Neuronal stem cell (in vitro differentiated cells): Measurements from ENCODE around the gene ADORA2A.

Source experiments
- DNase-seq: peaks from one replicate; pipeline ENCODE4 v3.0.0-alpha.2; 2013; ENCODE audit warnings: low spot score
- H2AFZ ChIP-seq: one replicate; pipeline ENCODE4 v1.6.1; 2013; ENCODE audit warnings: mild to moderate bottlenecking, low read length, inconsistent platforms
- H2AK5ac ChIP-seq: 2 replicates; pipeline ENCODE4 v1.6.1; 2013; ENCODE audit warnings: low read depth, mild to moderate bottlenecking, inconsistent platforms, low read length, moderate library complexity, mixed read lengths
- H2BK120ac ChIP-seq: 2 replicates; pipeline ENCODE4 v1.6.1; 2013; ENCODE audit warnings: low read depth, mild to moderate bottlenecking, inconsistent platforms, low read length, moderate library complexity, mixed read lengths
- H2BK12ac ChIP-seq: one replicate; pipeline ENCODE4 v1.6.1; 2013; ENCODE audit warnings: low read length, inconsistent platforms
- H2BK15ac ChIP-seq: 2 replicates; pipeline ENCODE4 v1.6.1; 2013; ENCODE audit warnings: mild to moderate bottlenecking, low read length, inconsistent platforms, mixed read lengths
- H2BK5ac ChIP-seq: one replicate; pipeline ENCODE4 v1.6.1; 2013; ENCODE audit warnings: inconsistent platforms, mild to moderate bottlenecking, low read length, moderate library complexity
- H3K14ac ChIP-seq: one replicate; pipeline ENCODE4 v1.6.1; 2013; ENCODE audit warnings: low read length, inconsistent platforms
- H3K18ac ChIP-seq: 2 replicates; pipeline ENCODE4 v1.6.1; 2013; ENCODE audit warnings: low read length, inconsistent platforms
- H3K23ac ChIP-seq: 2 replicates; pipeline ENCODE4 v1.6.1; 2013; ENCODE audit warnings: low read depth, mild to moderate bottlenecking, mixed read lengths, low read length, inconsistent platforms; ENCODE audit not compliant: poor library complexity
- H3K27ac ChIP-seq: replicated peaks from 3 replicates; pipeline ENCODE4 v1.5.1; 2013; ENCODE audit warnings: low read length, inconsistent platforms
- H3K27me3 ChIP-seq, 3 experiments: 2 replicates each; pipeline ENCODE4 v1.6.1; 2013; ENCODE audit warnings: low read length in 3 of 3, mild to moderate bottlenecking in 2 of 3, inconsistent platforms in 1 of 3, low read depth in 1 of 3, mixed read lengths in 1 of 3, moderate library complexity in 1 of 3; ENCODE audit not compliant: control insufficient read depth in 3 of 3, insufficient read depth in 3 of 3
- H3K36me3 ChIP-seq, 2 donors: replicated peaks in 1 of 2; 2 replicates each; pipeline ENCODE4 v1.6.1; 2013; ENCODE audit warnings: low read length in 2 of 2; ENCODE audit not compliant: control insufficient read depth in 2 of 2, insufficient read depth in 2 of 2
- H3K4ac ChIP-seq: 2 replicates; pipeline ENCODE4 v1.6.1; 2013; ENCODE audit warnings: inconsistent platforms, mild to moderate bottlenecking, low read length, moderate library complexity
- H3K4me1 ChIP-seq, 2 donors: 1 replicate in 1 of 2; 2 replicates in 1 of 2; pipeline ENCODE4 v1.6.1; 2013; ENCODE audit warnings: low read length in 2 of 2, low read depth in 1 of 2; ENCODE audit not compliant: control insufficient read depth in 2 of 2, insufficient read depth in 1 of 2
- H3K4me2 ChIP-seq: one replicate; pipeline ENCODE4 v1.6.1; 2013; ENCODE audit warnings: mild to moderate bottlenecking, low read length, inconsistent platforms; ENCODE audit not compliant: insufficient read depth, poor library complexity, severe bottlenecking
- H3K4me3 ChIP-seq, 2 donors: 2 replicates each; pipeline ENCODE4 v1.5.1; 2013; ENCODE audit warnings: low read length in 2 of 2, mild to moderate bottlenecking in 2 of 2, inconsistent platforms in 1 of 2, moderate library complexity in 1 of 2
- H3K79me1 ChIP-seq: one replicate; pipeline ENCODE4 v1.6.1; 2013; ENCODE audit warnings: low read depth, mild to moderate bottlenecking, inconsistent platforms, low read length, moderate library complexity
- H3K9ac ChIP-seq: one replicate; pipeline ENCODE4 v1.6.1; 2013; ENCODE audit warnings: mild to moderate bottlenecking, low read depth, low read length, inconsistent platforms; ENCODE audit not compliant: poor library complexity
- H3K9me3 ChIP-seq, 2 donors: replicated peaks in 1 of 2; 2 replicates each; pipeline versions ENCODE3 to v1.6.1; 2013; ENCODE audit warnings: low read length in 2 of 2, mild to moderate bottlenecking in 2 of 2, inconsistent platforms in 1 of 2, low read depth in 1 of 2, mixed read lengths in 1 of 2, moderate library complexity in 1 of 2; ENCODE audit not compliant: control insufficient read depth in 2 of 2, insufficient read depth in 1 of 2
- H4K8ac ChIP-seq: one replicate; pipeline ENCODE4 v1.6.1; 2013; ENCODE audit warnings: low read depth, mild to moderate bottlenecking, inconsistent platforms, low read length, moderate library complexity
- H4K91ac ChIP-seq: one replicate; pipeline ENCODE4 v1.6.1; 2013; ENCODE audit warnings: low read length, low read depth, mild to moderate bottlenecking, inconsistent platforms; ENCODE audit not compliant: poor library complexity
- WGBS, 2 donors: extraction: QIAGEN DNeasy Blood & Tissue Kit; methylation state at CpG; one replicate each; pipeline ENCODE4 v1.1.7; 2013; ENCODE audit warnings: missing lambda C conversion rate in 2 of 2, mixed read lengths in 1 of 2; ENCODE audit not compliant: insufficient read length in 2 of 2, insufficient replicate concordance in 1 of 2; ENCODE audit errors: extremely low coverage in 2 of 2; 5-methylcytosine and 5-hydroxymethylcytosine counted together

The ADORA2A gene

GRCh38 chr22:24433001-24433827 lies 5.8 kb downstream of the ADORA2A start:
- H3K23ac ChIP-seq: peak overlapping the region; percentile 44
- no peak overlapping the region for H2BK120ac ChIP-seq
- H4K91ac ChIP-seq: no peak overlapping the region
- no peaks in the 10 kb centered on the region for H3K36me3 ChIP-seq
- H2BK12ac ChIP-seq: peak overlapping the region; percentile 52
- no CpG with 5 or more reads among the region's 34 CpGs for WGBS, 2 donors
- no peaks in the 10 kb centered on the region for H3K27me3 ChIP-seq
- peak overlapping the region; percentile 56 for H3K18ac ChIP-seq
- H3K14ac ChIP-seq: peak overlapping the region; percentile 39
- H3K9ac ChIP-seq: no peak overlapping the region
- H3K79me1 ChIP-seq: peaks cover 5% of the 10 kb centered on the region
- peak overlapping the region; percentile 10 for H3K4ac ChIP-seq
- no peak overlapping the region for H2AFZ ChIP-seq
- no peak overlapping the region for H4K8ac ChIP-seq
- H2AK5ac ChIP-seq: peak overlapping the region; percentile 93
- H2BK5ac ChIP-seq: no peak overlapping the region
- no peak overlapping the region for H2BK15ac ChIP-seq
- DNase-seq: no peak
- H3K9me3 ChIP-seq: no peaks in the 10 kb centered on the region
- peak overlapping the region in 1 of 2 donors; percentile 3 for H3K4me3 ChIP-seq
- H3K27ac ChIP-seq: no peak overlapping the region
- no peak overlapping the region for H3K4me2 ChIP-seq
- H3K4me1 ChIP-seq: peaks cover 6 to 19% of the 10 kb centered on the region in 2 donors

GRCh38 chr22:24433828-24434470 lies 6.5 kb downstream of the ADORA2A start:
- Histone ChIP-seq H3K4ac (peak overlapping the region; percentile 10), H3K4me3 (no peak overlapping the region), H2BK5ac (no peak overlapping the region), H3K9me3 (no peaks in the 10 kb centered on the region), H2AFZ (peak overlapping the region; percentile 4), H3K27me3 (no peaks in the 10 kb centered on the region), H2AK5ac (peak overlapping the region; percentile 93), H3K79me1 (peaks cover 5% of the 10 kb centered on the region), H3K4me2 (no peak overlapping the region), H3K18ac (peak overlapping the region; percentile 56), H3K23ac (peak overlapping the region; percentile 44), H3K14ac (no peak overlapping the region), H3K4me1 (peaks cover 6 to 15% of the 10 kb centered on the region in 2 donors), H3K9ac (no peak overlapping the region), H3K27ac (no peak overlapping the region), H4K8ac (no peak overlapping the region), H4K91ac (no peak overlapping the region), H3K36me3 (no peaks in the 10 kb centered on the region), H2BK15ac (no peak overlapping the region), H2BK12ac (peak overlapping the region; percentile 52), H2BK120ac (no peak overlapping the region)
- no peak for DNase-seq
- WGBS, 2 donors: no CpG with 5 or more reads among the region's 12 CpGs

- no peaks in the 10 kb centered on the region for H3K27me3 ChIP-seq
- H3K4me1 ChIP-seq: peaks cover under 1 to 9% of the 10 kb centered on the region in 2 donors
- no peak overlapping the region for H3K4me2 ChIP-seq
- no peak overlapping the region for H2BK15ac ChIP-seq
- H3K9ac ChIP-seq: no peak overlapping the region
- peaks cover 5% of the 10 kb centered on the region for H3K79me1 ChIP-seq
- peak overlapping the region; percentile 51 for H3K23ac ChIP-seq
- H3K36me3 ChIP-seq: no peaks in the 10 kb centered on the region
- H2BK120ac ChIP-seq: no peak overlapping the region
- no CpG with 5 or more reads among the region's 16 CpGs for WGBS, 2 donors
- peak overlapping the region; percentile 17 for H3K18ac ChIP-seq
- no peak overlapping the region for H3K4me3 ChIP-seq
- H4K8ac ChIP-seq: no peak overlapping the region
- H2AK5ac ChIP-seq: peak overlapping the region; percentile 18
- H2BK5ac ChIP-seq: no peak overlapping the region
- H2AFZ ChIP-seq: no peak overlapping the region
- H2BK12ac ChIP-seq: no peak overlapping the region
- no peak for DNase-seq
- no peak overlapping the region for H4K91ac ChIP-seq
- no peaks in the 10 kb centered on the region for H3K9me3 ChIP-seq
- no peak overlapping the region for H3K14ac ChIP-seq
- no peak overlapping the region for H3K27ac ChIP-seq
- no peak overlapping the region for H3K4ac ChIP-seq
Measured at GRCh38 chr22:24434471-24435322, 7.3 kb downstream of the ADORA2A start.
